Psoas muscle (tissue), 8 donors: ENCODE results near the gene ASTN1. TPM values are rescaled to one million over a fixed set of nuclear protein-coding genes. Genes with fewer than 3 reads are reported as not detected.
A peak's percentile ranks its signal among the peaks of the same experiment; 100 is the strongest.

Experiments
- ATAC-seq, 4 donors: fragments of 200-7000 bp; cut with Tn5 transposase; one replicate each; pipeline ENCODE4 v1.9.1; 2020; ENCODE audit warnings: moderate library complexity in 3 of 4, mild to moderate bottlenecking in 2 of 4
- DNase-seq, 2 donors: peaks; one replicate each; pipeline ENCODE4 v3.0.0-alpha.2; 2020
- H3K27ac ChIP-seq: fragments of 200-600 bp; one replicate; pipeline ENCODE4 v1.8.0; 2022
- H3K27me3 ChIP-seq, 3 donors: fragments of 200-600 bp in 1 of 3; one replicate each; pipeline versions ENCODE4 v1.6.1 to v1.8.0; 2013 to 2022; ENCODE audit warnings: low read length in 2 of 3, mild to moderate bottlenecking in 2 of 3, moderate library complexity in 1 of 3; ENCODE audit not compliant: insufficient read depth in 3 of 3
- H3K36me3 ChIP-seq, 2 donors: fragments of 200-600 bp in 1 of 2; one replicate each; pipeline versions ENCODE4 v1.6.1 to v1.8.0; 2013 to 2022; ENCODE audit warnings: low read depth in 1 of 2, mild to moderate bottlenecking in 1 of 2, moderate library complexity in 1 of 2; ENCODE audit not compliant: insufficient read depth in 1 of 2
- H3K4me1 ChIP-seq: fragments of 200-600 bp; one replicate; pipeline ENCODE4 v1.8.0; 2022
- H3K4me3 ChIP-seq: fragments of 200-600 bp; one replicate; pipeline ENCODE4 v1.8.0; 2022; ENCODE audit warnings: mild to moderate bottlenecking
- H3K9me3 ChIP-seq: fragments of 200-600 bp; one replicate; pipeline ENCODE4 v1.8.0; 2022
- CTCF ChIP-seq: fragments of 200-600 bp; IDR thresholded peaks from one replicate; pipeline ENCODE4 v1.8.0; 2022; ENCODE audit warnings: antibody characterized with exemption
- WGBS, 3 donors: extraction: QIAGEN DNeasy Blood & Tissue Kit; methylation state at CpG; one replicate each; pipeline versions ENCODE4 v1.1.6 to v1.1.7; 2013; 5-methylcytosine and 5-hydroxymethylcytosine counted together
- intact Hi-C, 2 donors: fragments of 100-400 bp; cut with DNase I; formaldehyde crosslinking; loops; one replicate each; pipeline versions ENCODE4 v1.11.0 to v1.14.2; 2022
- polyA plus RNA-seq, 3 donors: library from polyadenylated mRNA; stranded (reverse); fragments of 200-250 nt; gene quantifications; one replicate each; pipeline ENCODE4 v1.2.3, GENCODE V29; 2013
- total RNA-seq, 4 donors: library from RNA; stranded (reverse); fragmentation: NEBNext Ultra II Directional in 2 of 4; extraction: Animal tissue kit (Norgen Biotek cat#: 25700) in 2 of 4; gene quantifications; one replicate each; pipeline versions ENCODE4 v1.2.1 to v1.2.4, GENCODE V29; 2021 to 2023
- donor health status: healthy with polysubstance abuse.
- donor health status: DM: no; HTN: no; CAD: no; lungs with moderate emphysema.
- donor health status: Bipolar disorder and iron deficiency.
- donor health status: healthy.
- donor health status: DM: yes; HTN: yes; CAD: no.
- donor health status: DM: no; HTN: no; CAD: no.
- donor health status: DM: no; HTN: no; CAD: no.
- donor health status: DM: yes; HTN: yes; CAD: no.

ASTN1 gene
- total and polyA plus RNA-seq, 7 donors, result 0.03 to 0.51 (median 0.11) TPM; not detected in 1

- H3K4me3 ChIP-seq, result no peak overlapping the region
- ATAC-seq (no peak), DNase-seq (no peak)
- TF ChIP-seq CTCF, result no peak
- H3K36me3 ChIP-seq, result no peaks in the 10 kb centered on the region
- WGBS, 3 donors, result 55 to 73% (median 70%) methylated on average over 4 of the region's 4 CpGs
- no peak overlapping the region for H3K27ac ChIP-seq
- H3K27me3 ChIP-seq, result no peaks in the 10 kb centered on the region
- H3K4me1 ChIP-seq, result no peaks in the 10 kb centered on the region
- no peaks in the 10 kb centered on the region for H3K9me3 ChIP-seq
- intact Hi-C loops, result no loop called here
Observed at GRCh38 chr1:176850871-176851270, 313.6 kb downstream of the ASTN1 start.

- no peak for DNase-seq
- 64 to 97% (median 95%) methylated on average over 3 of the region's 3 CpGs for WGBS, 3 donors
- H3K27ac ChIP-seq, result no peak overlapping the region
- H3K36me3 ChIP-seq, result no peaks in the 10 kb centered on the region
- no peak for ATAC-seq
- H3K4me3 ChIP-seq, result no peak overlapping the region
- no peak for TF ChIP-seq CTCF
- no peaks in the 10 kb centered on the region for H3K27me3 ChIP-seq
- H3K9me3 ChIP-seq, result no peaks in the 10 kb centered on the region
- no peaks in the 10 kb centered on the region for H3K4me1 ChIP-seq
- intact Hi-C loops, result loop anchor here (10.0 kb wide), 2 partner anchors 474 to 1574 kb away; no protein-coding TSS in a partner anchor
Observed at GRCh38 chr1:176849281-176849680, 315.2 kb downstream of the ASTN1 start.

- Histone ChIP-seq H3K27ac (no peak overlapping the region), H3K36me3 (no peaks in the 10 kb centered on the region), H3K4me3 (no peak overlapping the region), H3K9me3 (no peaks in the 10 kb centered on the region), H3K27me3 (no peaks in the 10 kb centered on the region), H3K4me1 (no peaks in the 10 kb centered on the region)
- TF ChIP-seq CTCF, result no peak
- DNase-seq (no peak), ATAC-seq (peak; percentile 47 to 88 (median 84))
- WGBS, 3 donors, result 7 to 32% (median 23%) methylated on average over 1 of the region's 1 CpG
- intact Hi-C loops, result loop anchor here (10.0 kb wide), 2 partner anchors 472 to 1572 kb away; no protein-coding TSS in a partner anchor
Observed at GRCh38 chr1:176847052-176847451, 317.5 kb downstream of the ASTN1 start.

- H3K27me3 ChIP-seq, result no peaks in the 10 kb centered on the region
- H3K9me3 ChIP-seq, result no peaks in the 10 kb centered on the region
- H3K27ac ChIP-seq, result no peak overlapping the region
- 17 to 19% (median 18%) methylated on average over 4 of the region's 4 CpGs for WGBS, 3 donors
- peak; percentile 52 to 71 (median 59) for ATAC-seq
- intact Hi-C loops, result loop anchor here (1.0 to 10.0 kb wide), 5 partner anchors 284 to 1569 kb away; no protein-coding TSS in a partner anchor
- no peak overlapping the region for H3K4me3 ChIP-seq
- H3K4me1 ChIP-seq, result no peaks in the 10 kb centered on the region
- peak in 1 of 2 donors; percentile 13 for DNase-seq
- no peaks in the 10 kb centered on the region for H3K36me3 ChIP-seq
- TF ChIP-seq CTCF, result peak; percentile 72
Observed at GRCh38 chr1:176843352-176844297, 320.9 kb downstream of the ASTN1 start.
